OCI-LY1 (cell line): ENCODE measurements around the gene FIG4.

ENCODE experiments used
- H2AFZ ChIP-seq: fragments of 200-600 bp; sonication (generic), shearing (Covaris generic); 2 replicates; pipeline ENCODE4 v1.6.0; 2014; ENCODE audit warnings: antibody characterized with exemption, mild to moderate bottlenecking, low read length
- H3F3A ChIP-seq: fragments of 200-600 bp; sonication (generic), shearing (Covaris generic); 2 replicates; pipeline ENCODE4 v1.6.0; 2014; ENCODE audit warnings: mild to moderate bottlenecking, antibody characterized with exemption, low read length, moderate library complexity; ENCODE audit not compliant: insufficient read depth
- H3K27ac ChIP-seq: fragments of 200-600 bp; sonication (generic); 2 replicates; pipeline ENCODE4 v1.5.1; 2014; ENCODE audit warnings: low read length, mixed run types, mild to moderate bottlenecking, low read depth; ENCODE audit not compliant: poor library complexity, severe bottlenecking
- H3K27me3 ChIP-seq: fragments of 200-600 bp; sonication (generic); 2 replicates; pipeline ENCODE4 v1.6.0; 2014; ENCODE audit warnings: antibody characterized with exemption, mild to moderate bottlenecking, low read length, moderate library complexity; ENCODE audit not compliant: insufficient read depth
- H3K36me3 ChIP-seq: fragments of 200-600 bp; sonication (generic); 2 replicates; pipeline ENCODE4 v1.6.1; 2014; ENCODE audit warnings: mild to moderate bottlenecking, antibody characterized with exemption, low read length, moderate library complexity, mixed read lengths; ENCODE audit not compliant: insufficient read depth
- H3K4me1 ChIP-seq: fragments of 200-600 bp; sonication (generic); 2 replicates; pipeline ENCODE4 v1.5.1; 2014; ENCODE audit warnings: mild to moderate bottlenecking, low read length, moderate library complexity; ENCODE audit not compliant: insufficient read depth, severe bottlenecking
- H3K4me2 ChIP-seq: fragments of 200-600 bp; sonication (generic), shearing (Covaris generic); 2 replicates; pipeline ENCODE4 v1.6.1; 2014; ENCODE audit warnings: low read length
- H3K4me3 ChIP-seq: fragments of 200-600 bp; sonication (generic); 2 replicates; pipeline ENCODE4 v1.5.1; 2014; ENCODE audit warnings: low read length, low read depth, mild to moderate bottlenecking, mixed read lengths; ENCODE audit not compliant: poor library complexity, severe bottlenecking
- H3K79me2 ChIP-seq: fragments of 200-600 bp; shearing (Covaris generic); 2 replicates; pipeline ENCODE4 v1.6.1; 2016; ENCODE audit warnings: mixed run types, low read length, mixed read lengths; ENCODE audit not compliant: insufficient read depth
- H3K9ac ChIP-seq: fragments of 200-600 bp; sonication (generic), shearing (Covaris generic); 2 replicates; pipeline ENCODE4 v1.6.1; 2014; ENCODE audit warnings: mild to moderate bottlenecking, low read length, mixed read lengths
- H3K9me2 ChIP-seq: fragments of 200-600 bp; sonication (generic), shearing (Covaris generic); 2 replicates; pipeline ENCODE4 v1.6.1; 2014; ENCODE audit warnings: low read depth, mild to moderate bottlenecking, low read length, mixed read lengths
- H3K9me3 ChIP-seq: fragments of 200-600 bp; shearing (Covaris generic); 2 replicates; pipeline ENCODE4 v1.6.1; 2014; ENCODE audit warnings: low read length, mixed read lengths
- H4K20me1 ChIP-seq: fragments of 200-600 bp; sonication (generic), shearing (Covaris generic); 2 replicates; pipeline ENCODE4 v1.6.0; 2016; ENCODE audit warnings: mild to moderate bottlenecking, low read length; ENCODE audit not compliant: insufficient read depth
- EZH2 ChIP-seq: fragments of 200-600 bp; sonication (generic), shearing (Covaris generic); IDR thresholded peaks from 2 replicates; pipeline ENCODE4 v1.8.0; 2017; ENCODE audit warnings: borderline replicate concordance, mixed run types, mild to moderate bottlenecking, antibody characterized with exemption, low read length, moderate library complexity, mixed read lengths
- TF ChIP-seq, protein P1 (sequence below): fragments of 200-600 bp; sonication (generic), shearing (Covaris generic); IDR thresholded peaks from 2 replicates; pipeline ENCODE4 v1.5.1; 2017; ENCODE audit warnings: mild to moderate bottlenecking, antibody characterized with exemption, low read length, moderate library complexity, mixed read lengths

Gene FIG4

DNA sequence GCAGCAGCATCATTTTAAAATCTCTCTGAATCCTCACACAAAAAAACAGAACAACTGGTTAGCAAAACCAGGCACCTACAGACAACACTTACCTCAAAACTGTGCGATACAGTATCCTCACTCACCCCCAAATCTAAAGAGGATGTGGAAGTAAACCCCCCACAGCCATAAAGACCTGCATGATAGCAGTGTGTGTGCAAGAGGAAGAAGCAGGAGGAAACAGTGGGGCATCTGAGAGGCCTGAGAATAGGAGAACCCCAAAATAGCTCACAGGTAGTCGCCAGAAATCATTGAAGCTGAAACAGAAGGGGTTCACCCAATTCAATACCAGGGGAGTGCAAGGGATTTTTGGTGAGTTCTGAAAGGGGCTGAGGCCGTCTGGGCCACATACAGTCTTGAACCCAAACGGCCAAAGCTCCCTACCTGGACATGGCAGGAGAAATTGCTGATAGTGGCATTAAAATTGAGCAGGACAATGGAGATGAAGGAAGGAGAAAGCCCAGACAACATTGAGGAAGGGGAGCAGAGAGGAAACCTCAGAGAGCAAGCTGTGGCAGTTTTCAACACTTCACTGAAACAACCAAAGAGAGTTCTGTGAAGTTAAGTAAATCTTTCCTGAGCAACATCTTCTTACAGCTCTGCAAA lies 129.7 kb downstream of the FIG4 start:
- Histone ChIP-seq H3F3A (no peaks in the 10 kb centered on the region), H3K9ac (no peak overlapping the region), H3K27me3 (no peaks in the 10 kb centered on the region), H3K36me3 (no peaks in the 10 kb centered on the region; the same call in 1 of the 2 replicates), H3K9me2 (no peaks in the 10 kb centered on the region), H3K9me3 (no peaks in the 10 kb centered on the region), H3K4me2 (no peak overlapping the region), H3K4me1 (no peaks in the 10 kb centered on the region), H3K27ac (no peak overlapping the region), H2AFZ (no peak overlapping the region), H3K79me2 (no peaks in the 10 kb centered on the region), H4K20me1 (no peaks in the 10 kb centered on the region), H3K4me3 (no peak overlapping the region)
- TF ChIP-seq, protein P1, sequence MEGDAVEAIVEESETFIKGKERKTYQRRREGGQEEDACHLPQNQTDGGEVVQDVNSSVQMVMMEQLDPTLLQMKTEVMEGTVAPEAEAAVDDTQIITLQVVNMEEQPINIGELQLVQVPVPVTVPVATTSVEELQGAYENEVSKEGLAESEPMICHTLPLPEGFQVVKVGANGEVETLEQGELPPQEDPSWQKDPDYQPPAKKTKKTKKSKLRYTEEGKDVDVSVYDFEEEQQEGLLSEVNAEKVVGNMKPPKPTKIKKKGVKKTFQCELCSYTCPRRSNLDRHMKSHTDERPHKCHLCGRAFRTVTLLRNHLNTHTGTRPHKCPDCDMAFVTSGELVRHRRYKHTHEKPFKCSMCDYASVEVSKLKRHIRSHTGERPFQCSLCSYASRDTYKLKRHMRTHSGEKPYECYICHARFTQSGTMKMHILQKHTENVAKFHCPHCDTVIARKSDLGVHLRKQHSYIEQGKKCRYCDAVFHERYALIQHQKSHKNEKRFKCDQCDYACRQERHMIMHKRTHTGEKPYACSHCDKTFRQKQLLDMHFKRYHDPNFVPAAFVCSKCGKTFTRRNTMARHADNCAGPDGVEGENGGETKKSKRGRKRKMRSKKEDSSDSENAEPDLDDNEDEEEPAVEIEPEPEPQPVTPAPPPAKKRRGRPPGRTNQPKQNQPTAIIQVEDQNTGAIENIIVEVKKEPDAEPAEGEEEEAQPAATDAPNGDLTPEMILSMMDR, result no peak
- TF ChIP-seq EZH2, result no peak

DNA sequence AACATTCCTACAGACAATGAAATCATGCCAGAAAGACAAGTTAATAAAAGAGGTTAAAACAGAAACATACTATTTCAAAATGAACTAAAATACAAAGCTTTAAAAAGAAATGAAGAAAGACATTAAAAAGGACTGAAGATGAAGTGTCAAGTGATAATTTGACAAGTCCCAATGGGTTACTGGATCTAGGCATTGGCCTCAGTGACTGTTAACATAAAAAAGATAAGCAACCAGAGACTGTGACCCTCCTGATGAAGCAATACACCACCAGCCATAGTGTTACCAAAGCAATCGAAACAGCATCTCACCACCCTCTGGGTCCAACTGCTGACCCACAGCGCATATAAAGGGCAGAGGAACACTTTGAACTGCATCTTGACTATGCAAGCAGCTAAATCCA lies 130.3 kb downstream of the FIG4 start:
- Histone ChIP-seq H3K4me3 (no peak overlapping the region), H3K9me2 (no peaks in the 10 kb centered on the region), H3K27ac (no peak overlapping the region), H3K4me2 (no peak overlapping the region), H2AFZ (no peak overlapping the region), H3K36me3 (no peaks in the 10 kb centered on the region; the same call in 1 of the 2 replicates), H3K4me1 (no peaks in the 10 kb centered on the region), H3K79me2 (no peaks in the 10 kb centered on the region), H3F3A (no peaks in the 10 kb centered on the region), H3K9ac (no peak overlapping the region), H3K9me3 (no peaks in the 10 kb centered on the region), H4K20me1 (no peaks in the 10 kb centered on the region), H3K27me3 (no peaks in the 10 kb centered on the region)
- no peak for TF ChIP-seq EZH2
- TF ChIP-seq, protein P1, result no peak

DNA sequence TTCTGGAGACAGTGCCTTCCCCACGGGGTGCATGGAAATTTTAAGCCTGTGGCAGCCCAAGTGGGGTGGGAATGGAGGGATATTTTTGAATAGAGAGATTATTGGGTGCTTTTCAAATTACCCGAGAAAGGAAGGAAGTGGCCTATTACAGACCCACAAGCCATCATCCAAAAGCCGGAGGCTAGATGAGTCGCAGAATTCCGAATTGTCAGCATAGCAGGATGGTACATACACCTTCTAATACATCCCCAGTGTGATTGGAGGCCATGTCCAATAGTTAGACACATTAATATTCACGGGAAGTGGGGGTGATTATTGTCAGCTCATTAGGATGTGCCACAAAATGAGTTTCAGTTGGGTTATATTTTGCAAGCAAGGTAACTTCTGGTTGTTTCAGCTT lies 133.0 kb downstream of the FIG4 start:
- Histone ChIP-seq H2AFZ (no peak overlapping the region), H3K9me2 (no peaks in the 10 kb centered on the region), H3K79me2 (no peaks in the 10 kb centered on the region), H3K36me3 (no peaks in the 10 kb centered on the region; the same call in 1 of the 2 replicates), H4K20me1 (no peaks in the 10 kb centered on the region), H3F3A (no peaks in the 10 kb centered on the region), H3K4me1 (no peaks in the 10 kb centered on the region), H3K27me3 (no peaks in the 10 kb centered on the region), H3K9ac (no peak overlapping the region), H3K9me3 (no peaks in the 10 kb centered on the region), H3K4me3 (no peak overlapping the region), H3K27ac (no peak overlapping the region), H3K4me2 (no peak overlapping the region)
- TF ChIP-seq EZH2, result no peak
- TF ChIP-seq, protein P1, result no peak
